GM18508 (cell line): ENCODE data around the gene FLNA.
"Not testable (repeated sequence)": the region's sequence is repeated elsewhere in the genome, so short reads cannot be mapped to it uniquely, and the experiment has no call there.

Experiments
- ATAC-seq: cut with Tn5 transposase; IDR thresholded peaks from one replicate; pipeline ENCODE4 v1.9.1; 2021; ENCODE audit warnings: moderate number of reproducible peaks; ENCODE audit not compliant: insufficient read depth, unreplicated experiment

FLNA gene

GRCh38 chrX:154343063-154343462 lies 31.4 kb downstream of the FLNA start:
- ATAC-seq, result not testable (repeated sequence)

GRCh38 chrX:154341399-154342298 lies 32.8 kb downstream of the FLNA start:
- peak; percentile 47 for ATAC-seq

- ATAC-seq, result no peak
These were observed 39.9 kb downstream of the FLNA start for GRCh38 chrX:154334496-154334895.

GRCh38 chrX:154333837-154334271 lies 40.6 kb downstream of the FLNA start:
- no peak for ATAC-seq

GRCh38 chrX:154333116-154333515 lies 41.3 kb downstream of the FLNA start:
- no peak for ATAC-seq

- no peak for ATAC-seq
These were observed 41.9 kb downstream of the FLNA start for GRCh38 chrX:154332561-154332960.

- ATAC-seq, result no peak
These were observed 45.1 kb downstream of the FLNA start for GRCh38 chrX:154329294-154329693.

- ATAC-seq, result no peak
These were observed 45.8 kb downstream of the FLNA start for GRCh38 chrX:154328646-154329045.

- no peak for ATAC-seq
These were observed 47.2 kb downstream of the FLNA start for GRCh38 chrX:154327038-154327820.

GRCh38 chrX:154325541-154325940 lies 48.9 kb downstream of the FLNA start:
- ATAC-seq, result no peak

GRCh38 chrX:154323537-154323936 lies 50.9 kb downstream of the FLNA start:
- no peak for ATAC-seq

- ATAC-seq, result no peak
These were observed 51.5 kb downstream of the FLNA start for GRCh38 chrX:154322890-154323289.

- no peak for ATAC-seq
These were observed 52.8 kb downstream of the FLNA start for GRCh38 chrX:154321594-154321993.

- no peak for ATAC-seq
These were observed 53.3 kb downstream of the FLNA start for GRCh38 chrX:154321152-154321551.

GRCh38 chrX:154320406-154320805 lies 54.0 kb downstream of the FLNA start:
- no peak for ATAC-seq

- no peak for ATAC-seq
These were observed 56.9 kb downstream of the FLNA start for GRCh38 chrX:154317391-154317995.

- ATAC-seq, result no peak
These were observed 59.0 kb downstream of the FLNA start for GRCh38 chrX:154315416-154315815.

GRCh38 chrX:154313147-154313546 lies 61.3 kb downstream of the FLNA start:
- no peak for ATAC-seq

- no peak for ATAC-seq
These were observed 62.3 kb downstream of the FLNA start for GRCh38 chrX:154312116-154312515.

- ATAC-seq, result no peak
These were observed 63.6 kb downstream of the FLNA start for GRCh38 chrX:154310616-154311536.
